ENCODE results near the gene CYREN.
"Not testable (repeated sequence)": the region's sequence is repeated elsewhere in the genome, so short reads cannot be mapped to it uniquely, and the experiment has no call there.

Gene CYREN

DNA sequence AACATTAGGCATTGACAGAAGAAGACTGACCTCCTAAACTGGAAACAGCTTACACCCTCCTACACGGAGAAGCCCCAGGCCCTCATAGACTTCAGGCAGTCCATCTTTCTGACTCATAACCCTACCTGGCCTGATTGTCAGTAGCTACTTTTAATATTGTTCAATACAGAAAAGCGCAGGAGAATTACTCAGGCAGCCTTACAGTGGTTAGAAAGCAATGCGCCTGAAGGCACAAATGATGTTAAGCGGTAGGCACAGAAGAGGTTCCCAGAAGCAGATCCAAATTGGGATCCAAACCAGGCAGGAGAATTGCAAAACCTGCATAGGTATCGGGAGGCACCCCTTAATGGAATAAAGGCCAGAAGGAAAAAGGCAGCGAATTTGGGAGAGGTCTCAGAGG is 5.4 kb upstream of the CYREN start:
- H3K36me3 Mint-ChIP-seq (ENCODE audit: low read depth): peaks cover 16% of the 10 kb centered on the region
- H3K27ac Mint-ChIP-seq: no peak overlapping the region
- peaks cover 6% of the 10 kb centered on the region for H3K4me1 Mint-ChIP-seq (ENCODE audit: low read depth)
- H3K4me3 Mint-ChIP-seq: no peak overlapping the region
- H3K27me3 Mint-ChIP-seq (ENCODE audit: low read depth): no peaks in the 10 kb centered on the region
- H3K9me3 Mint-ChIP-seq: peaks cover 18% of the 10 kb centered on the region

DNA sequence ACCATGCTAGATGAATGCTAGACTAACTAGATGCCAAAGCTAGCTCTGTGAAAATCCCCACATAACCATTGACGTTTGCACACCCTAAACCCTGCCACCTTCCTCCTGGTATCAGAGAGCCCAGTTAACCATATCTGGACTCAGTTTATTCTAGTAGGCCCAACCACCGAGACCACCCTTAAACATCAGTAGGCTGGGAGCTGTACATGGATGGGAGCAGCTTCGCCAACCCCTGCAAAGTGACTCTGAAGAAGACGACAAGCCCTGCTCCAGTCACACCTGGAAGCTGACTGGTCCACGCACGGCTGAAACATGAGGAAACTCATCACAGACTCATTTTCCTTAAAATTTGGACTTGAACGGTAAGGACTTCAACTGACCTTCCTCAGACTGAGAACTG is 4.4 kb upstream of the CYREN start:
- Mint-ChIP-seq H3K9me3 (peaks cover 9% of the 10 kb centered on the region), H3K4me3 (no peak overlapping the region), H3K36me3 (ENCODE audit: low read depth) (peaks cover 7% of the 10 kb centered on the region), H3K27ac (no peak overlapping the region), H3K27me3 (ENCODE audit: low read depth) (no peaks in the 10 kb centered on the region), H3K4me1 (ENCODE audit: low read depth) (peaks cover 6% of the 10 kb centered on the region)

DNA sequence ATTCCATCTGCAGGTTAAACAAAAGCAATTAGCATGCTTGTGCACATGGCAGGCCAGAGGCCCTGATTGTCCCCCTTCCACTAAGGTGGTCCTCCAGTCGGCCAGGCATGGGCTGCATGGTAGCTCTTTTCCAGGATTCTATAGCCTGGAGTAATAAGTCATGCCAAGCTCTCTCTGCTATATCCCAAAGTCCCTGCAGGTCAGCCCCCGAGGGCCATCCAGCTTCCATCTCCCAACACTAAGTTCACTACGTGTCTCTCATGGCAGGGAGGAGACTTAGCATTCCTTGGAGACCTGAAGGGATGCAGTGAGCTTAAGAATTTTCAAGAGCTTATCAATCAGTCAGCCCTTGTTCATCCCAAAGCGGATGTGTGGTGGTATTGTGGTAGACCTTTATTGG is 3.4 kb upstream of the CYREN start:
- peaks cover 16% of the 10 kb centered on the region for H3K4me1 Mint-ChIP-seq (ENCODE audit: low read depth)
- not testable (repeated sequence) for H3K4me3 Mint-ChIP-seq; H3K27me3 Mint-ChIP-seq (ENCODE audit: low read depth); H3K9me3 Mint-ChIP-seq; H3K27ac Mint-ChIP-seq; H3K36me3 Mint-ChIP-seq (ENCODE audit: low read depth)

DNA sequence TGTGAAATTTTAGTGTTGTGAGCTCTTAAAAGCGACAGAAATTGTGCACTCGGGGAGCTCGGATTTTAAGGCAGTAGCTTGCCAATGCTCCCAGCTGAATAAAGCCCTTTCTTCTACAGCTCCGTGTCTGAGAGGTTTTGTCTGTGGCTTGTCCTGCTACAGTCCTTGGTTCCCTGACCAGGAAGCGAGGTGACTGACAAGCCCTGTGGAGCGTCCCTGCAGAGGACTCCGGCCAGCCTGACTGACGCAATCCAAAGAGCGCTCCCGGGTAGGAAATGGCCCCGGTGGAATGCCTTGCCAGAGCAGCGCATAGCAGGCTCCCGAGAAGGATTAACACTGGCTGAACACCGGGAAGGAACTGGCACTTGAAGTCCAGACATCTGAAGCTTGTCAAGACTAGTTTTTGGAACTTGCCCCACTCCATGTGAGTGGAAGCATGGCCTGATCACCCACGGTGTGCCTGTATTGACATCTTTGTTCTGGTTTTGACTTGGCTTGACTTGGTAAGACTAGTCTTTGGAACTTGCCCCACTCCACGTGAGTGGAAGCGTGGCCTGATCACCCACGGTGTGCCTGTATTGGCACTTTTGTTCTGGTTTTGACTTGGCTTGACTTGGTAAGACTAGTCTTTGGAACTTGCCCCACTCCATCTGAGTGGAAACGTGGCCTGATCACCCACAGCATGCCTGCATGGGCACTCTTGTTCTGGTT is 1.2 kb upstream of the CYREN start:
- Mint-ChIP-seq H3K4me1 (ENCODE audit: low read depth) (peaks cover 37% of the 10 kb centered on the region), H3K27ac (peak overlapping the region; percentile 71), H3K4me3 (peak overlapping the region; percentile 46), H3K36me3 (ENCODE audit: low read depth) (peaks cover 20% of the 10 kb centered on the region)
- not testable (repeated sequence) for H3K27me3 Mint-ChIP-seq (ENCODE audit: low read depth); H3K9me3 Mint-ChIP-seq

DNA sequence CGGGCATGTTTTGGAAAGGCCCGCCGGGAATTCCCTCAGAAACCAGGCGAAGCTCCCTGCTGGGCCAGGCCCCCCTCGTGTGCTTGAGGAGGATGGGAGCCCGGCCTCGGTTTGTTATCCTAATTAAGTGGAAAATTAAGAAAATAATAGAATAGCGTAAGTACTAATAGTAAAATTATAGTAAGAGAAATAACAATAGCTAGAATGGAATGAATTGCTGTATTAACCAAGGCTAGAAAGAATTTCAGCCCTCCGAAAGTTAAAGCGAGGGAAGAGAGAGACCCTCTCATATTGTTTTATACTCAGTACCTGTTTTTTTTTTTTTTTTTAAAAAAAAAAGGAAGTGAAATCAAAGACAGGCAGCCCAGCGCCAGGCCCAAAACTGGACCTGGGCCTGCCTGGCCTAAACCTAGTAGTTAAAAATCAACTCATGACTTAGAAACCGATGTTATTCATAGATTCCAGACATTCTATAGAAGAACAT is 533 bp upstream of the CYREN start:
- H3K27ac Mint-ChIP-seq: peak overlapping the region; percentile 91
- not testable (repeated sequence) for H3K27me3 Mint-ChIP-seq (ENCODE audit: low read depth); H3K9me3 Mint-ChIP-seq
- H3K4me1 Mint-ChIP-seq (ENCODE audit: low read depth): peaks cover 40% of the 10 kb centered on the region
- H3K36me3 Mint-ChIP-seq (ENCODE audit: low read depth): peaks cover 20% of the 10 kb centered on the region
- peak overlapping the region; percentile 86 for H3K4me3 Mint-ChIP-seq

DNA sequence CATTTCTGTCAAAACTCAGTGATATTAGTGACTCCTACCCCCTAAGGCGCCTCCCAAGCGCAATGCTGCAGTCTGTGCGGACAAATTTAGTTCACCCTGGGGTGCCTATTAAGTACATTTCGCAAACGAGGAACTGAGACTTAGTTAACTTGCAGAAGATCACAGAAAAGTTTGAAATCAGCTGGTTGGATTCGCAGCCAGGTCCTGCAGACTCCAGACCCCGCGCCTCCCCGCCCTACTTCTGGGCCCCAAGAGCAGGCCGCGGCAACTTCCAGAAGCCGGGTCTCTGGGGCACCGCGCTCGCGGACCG is 588 bp downstream of the CYREN start:
- Mint-ChIP-seq H3K36me3 (ENCODE audit: low read depth) (peaks cover 23% of the 10 kb centered on the region), H3K27me3 (ENCODE audit: low read depth) (no peaks in the 10 kb centered on the region), H3K4me3 (peak overlapping the region; percentile 86), H3K9me3 (no peaks in the 10 kb centered on the region), H3K4me1 (ENCODE audit: low read depth) (peaks cover 40% of the 10 kb centered on the region), H3K27ac (peak overlapping the region; percentile 92)

DNA sequence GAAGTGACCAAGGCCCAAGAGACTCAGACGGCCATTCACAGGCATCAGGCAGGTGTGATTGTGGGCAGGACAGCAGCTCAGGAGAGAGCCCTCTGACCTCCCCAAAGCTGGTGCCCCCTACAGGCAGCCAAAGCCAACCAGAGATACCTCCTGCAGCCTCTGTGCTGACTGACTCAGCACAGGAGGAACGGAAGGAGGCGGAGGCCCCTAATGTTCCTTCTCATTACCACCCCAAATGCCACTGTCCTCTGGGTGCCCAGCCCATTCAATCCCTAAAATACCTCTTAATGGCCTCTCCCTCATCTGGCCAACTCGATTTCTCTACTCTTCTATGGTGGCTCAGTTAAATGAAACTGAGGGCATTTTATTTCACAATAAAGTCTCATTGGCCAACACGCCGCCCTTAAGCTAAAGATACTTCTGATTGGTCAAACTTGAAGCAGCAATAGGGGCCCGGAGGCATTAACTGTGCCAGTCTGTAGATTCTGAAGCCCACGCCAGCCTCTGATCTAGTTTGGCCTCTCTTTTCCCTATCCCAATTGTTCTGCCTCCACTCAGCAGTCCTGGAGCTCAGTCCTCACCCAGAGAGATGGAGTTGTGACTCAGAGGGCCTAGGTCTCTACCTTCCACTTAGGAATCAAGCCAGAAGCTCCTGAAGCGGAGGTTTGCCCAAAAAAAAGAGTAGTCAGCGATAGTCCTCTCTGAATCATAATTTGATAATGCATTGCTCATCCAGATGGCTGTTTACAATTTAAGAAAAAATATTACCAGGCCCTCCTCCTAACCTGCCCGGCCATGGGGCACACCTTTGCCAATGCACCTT is 1.2 kb downstream of the CYREN start:
- Mint-ChIP-seq H3K9me3 (no peaks in the 10 kb centered on the region), H3K4me1 (ENCODE audit: low read depth) (peaks cover 40% of the 10 kb centered on the region), H3K27ac (peak overlapping the region; percentile 92), H3K36me3 (ENCODE audit: low read depth) (peaks cover 22% of the 10 kb centered on the region), H3K4me3 (peak overlapping the region; percentile 86), H3K27me3 (ENCODE audit: low read depth) (no peaks in the 10 kb centered on the region)

DNA sequence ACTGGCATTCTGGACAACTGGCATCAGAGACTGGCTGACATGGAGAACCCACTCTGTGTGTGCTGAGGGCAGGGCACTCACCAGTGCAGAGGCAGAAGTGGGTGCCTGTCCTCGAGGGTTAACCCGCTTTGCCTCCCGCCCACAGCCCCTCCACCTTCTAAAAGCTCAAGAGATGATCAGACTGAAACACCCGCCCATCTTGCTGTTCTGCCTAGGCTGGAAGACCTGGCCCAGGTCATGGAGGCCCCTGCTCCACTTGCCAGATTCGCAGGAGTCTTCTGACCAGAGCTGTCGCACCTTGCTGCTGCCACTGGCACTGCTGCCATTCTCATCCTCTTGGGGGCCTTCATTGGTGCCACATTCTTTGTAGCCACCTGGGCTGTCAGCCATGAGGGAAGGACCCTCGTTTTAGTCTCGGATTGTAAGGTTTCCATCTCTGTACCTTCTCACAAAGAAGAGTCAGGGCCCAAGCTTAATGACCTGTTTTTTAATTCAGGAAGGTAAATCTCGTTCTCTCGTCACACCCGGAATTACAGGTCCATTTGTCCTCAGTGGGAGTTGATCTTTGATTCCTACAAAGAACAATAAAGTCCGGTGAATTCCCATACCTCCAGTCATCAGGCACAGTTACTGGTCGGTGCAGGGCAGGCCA is 1.9 kb downstream of the CYREN start:
- Mint-ChIP-seq H3K27ac (peak overlapping the region; percentile 92), H3K4me3 (peak overlapping the region; percentile 86), H3K4me1 (ENCODE audit: low read depth) (peaks cover 44% of the 10 kb centered on the region), H3K9me3 (no peaks in the 10 kb centered on the region), H3K27me3 (ENCODE audit: low read depth) (no peaks in the 10 kb centered on the region), H3K36me3 (ENCODE audit: low read depth) (peaks cover 24% of the 10 kb centered on the region)

DNA sequence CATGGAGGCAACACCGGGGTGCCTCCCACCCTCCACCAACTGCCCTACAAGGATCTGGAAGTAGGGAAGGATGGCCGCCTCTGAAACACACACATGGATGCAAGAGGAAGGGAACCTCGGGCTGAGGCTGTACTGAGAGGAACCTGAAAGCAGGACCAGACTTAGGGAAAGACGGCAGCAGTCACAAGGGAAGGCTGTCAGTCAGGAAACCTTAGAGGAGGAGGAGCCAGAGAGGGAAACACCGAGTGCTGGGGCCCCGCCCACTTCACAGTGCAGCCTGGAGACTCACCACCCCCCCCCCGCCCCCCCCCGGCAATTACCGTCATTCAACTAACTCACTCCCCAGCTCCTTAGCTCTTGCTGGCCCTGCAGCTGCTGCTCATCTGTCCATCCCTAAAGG is 2.5 kb downstream of the CYREN start:
- H3K36me3 Mint-ChIP-seq (ENCODE audit: low read depth): peaks cover 25% of the 10 kb centered on the region
- peak overlapping the region; percentile 18 for H3K4me3 Mint-ChIP-seq
- H3K4me1 Mint-ChIP-seq (ENCODE audit: low read depth): peaks cover 44% of the 10 kb centered on the region
- H3K27me3 Mint-ChIP-seq (ENCODE audit: low read depth): no peaks in the 10 kb centered on the region
- H3K9me3 Mint-ChIP-seq: no peaks in the 10 kb centered on the region
- H3K27ac Mint-ChIP-seq: peak overlapping the region; percentile 92

DNA sequence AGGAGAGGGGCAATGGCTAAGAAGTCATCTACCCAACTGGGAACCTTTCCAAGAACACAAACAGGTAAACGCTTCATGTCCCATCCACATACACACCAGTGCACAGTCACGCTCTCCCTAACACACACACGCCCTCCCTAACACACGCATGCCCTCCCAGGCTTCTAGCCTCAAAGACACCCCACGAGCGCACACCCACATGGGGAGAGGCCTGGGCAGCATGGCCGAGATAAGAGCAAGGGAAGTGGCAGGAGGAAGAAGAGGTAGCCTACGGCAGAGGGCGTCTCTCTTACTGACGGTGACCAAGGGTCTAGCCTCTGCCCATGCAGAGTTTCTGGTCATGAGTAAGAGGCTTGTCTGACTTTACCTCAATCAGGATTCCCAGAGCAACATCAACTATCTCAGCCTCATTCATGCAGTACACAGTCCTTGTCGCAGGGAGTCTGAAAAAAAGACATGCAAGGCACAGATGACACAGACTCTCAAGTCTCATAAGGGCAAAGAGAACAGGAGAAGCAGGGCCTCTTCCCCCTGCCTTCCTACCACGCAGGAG is 3.1 kb downstream of the CYREN start:
- Mint-ChIP-seq H3K4me1 (ENCODE audit: low read depth) (peaks cover 44% of the 10 kb centered on the region), H3K4me3 (peak overlapping the region; percentile 25), H3K27me3 (ENCODE audit: low read depth) (no peaks in the 10 kb centered on the region), H3K9me3 (peaks cover 2% of the 10 kb centered on the region), H3K36me3 (ENCODE audit: low read depth) (peaks cover 31% of the 10 kb centered on the region), H3K27ac (peak overlapping the region; percentile 31)

DNA sequence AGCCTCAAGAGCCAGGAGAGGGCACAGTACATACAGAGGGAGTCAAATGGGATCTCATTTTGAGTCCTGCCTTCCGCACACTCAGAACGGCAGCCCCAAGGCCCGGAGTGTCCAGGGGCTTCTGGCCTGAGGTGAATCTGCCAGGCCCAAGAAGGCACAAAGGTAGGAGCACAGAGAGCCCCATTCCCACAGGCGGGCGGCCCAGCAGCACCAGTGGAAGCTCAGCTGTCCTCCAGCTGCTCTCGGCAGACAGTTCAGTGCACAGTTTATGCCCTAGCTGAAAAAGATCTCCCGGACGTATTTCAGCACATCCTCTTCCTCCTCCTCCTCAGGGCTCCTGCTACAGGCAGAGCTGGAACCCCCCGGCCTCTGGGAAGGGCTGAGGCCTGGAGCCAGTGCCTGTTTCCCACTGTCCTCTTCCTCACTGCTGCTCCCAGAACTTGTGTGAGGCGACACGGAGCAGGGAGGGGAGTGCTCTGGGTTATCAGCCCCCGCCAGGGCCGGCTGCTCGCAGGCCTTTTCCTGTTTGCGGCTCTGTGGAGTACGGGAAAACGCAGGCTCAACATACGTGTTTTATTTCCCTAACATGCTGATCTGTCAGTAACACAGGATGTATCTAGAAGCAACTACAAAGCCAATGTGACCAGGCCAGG is 4.0 kb downstream of the CYREN start:
- Mint-ChIP-seq H3K4me1 (ENCODE audit: low read depth) (peaks cover 44% of the 10 kb centered on the region), H3K27me3 (ENCODE audit: low read depth) (no peaks in the 10 kb centered on the region), H3K36me3 (ENCODE audit: low read depth) (peaks cover 40% of the 10 kb centered on the region), H3K4me3 (peak overlapping the region; percentile 12), H3K9me3 (peaks cover 7% of the 10 kb centered on the region), H3K27ac (peak overlapping the region; percentile 57)

DNA sequence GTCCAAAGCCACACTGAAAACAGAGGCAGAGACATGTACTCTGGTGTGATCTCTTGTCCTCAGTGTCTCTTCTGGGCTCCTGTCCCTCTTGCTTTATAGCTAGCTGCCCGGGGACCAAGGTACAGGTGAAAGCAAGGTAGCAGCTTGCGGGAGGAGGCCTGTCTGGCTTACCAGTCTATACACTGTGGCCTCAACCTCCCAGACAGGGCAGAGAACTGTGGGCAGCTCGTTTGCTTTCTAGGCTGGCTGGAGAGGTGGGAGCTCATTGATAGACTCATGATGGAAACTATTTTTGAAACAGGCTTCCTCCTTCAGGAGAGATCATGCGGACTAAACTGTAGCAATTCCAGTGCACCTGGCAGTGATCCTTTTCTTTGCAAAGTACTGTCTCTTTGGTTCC is 4.6 kb downstream of the CYREN start:
- H3K9me3 Mint-ChIP-seq: peaks cover 7% of the 10 kb centered on the region
- no peaks in the 10 kb centered on the region for H3K27me3 Mint-ChIP-seq (ENCODE audit: low read depth)
- H3K4me1 Mint-ChIP-seq (ENCODE audit: low read depth): peaks cover 43% of the 10 kb centered on the region
- no peak overlapping the region for H3K4me3 Mint-ChIP-seq
- peak overlapping the region; percentile 45 for H3K27ac Mint-ChIP-seq
- peaks cover 45% of the 10 kb centered on the region for H3K36me3 Mint-ChIP-seq (ENCODE audit: low read depth)

DNA sequence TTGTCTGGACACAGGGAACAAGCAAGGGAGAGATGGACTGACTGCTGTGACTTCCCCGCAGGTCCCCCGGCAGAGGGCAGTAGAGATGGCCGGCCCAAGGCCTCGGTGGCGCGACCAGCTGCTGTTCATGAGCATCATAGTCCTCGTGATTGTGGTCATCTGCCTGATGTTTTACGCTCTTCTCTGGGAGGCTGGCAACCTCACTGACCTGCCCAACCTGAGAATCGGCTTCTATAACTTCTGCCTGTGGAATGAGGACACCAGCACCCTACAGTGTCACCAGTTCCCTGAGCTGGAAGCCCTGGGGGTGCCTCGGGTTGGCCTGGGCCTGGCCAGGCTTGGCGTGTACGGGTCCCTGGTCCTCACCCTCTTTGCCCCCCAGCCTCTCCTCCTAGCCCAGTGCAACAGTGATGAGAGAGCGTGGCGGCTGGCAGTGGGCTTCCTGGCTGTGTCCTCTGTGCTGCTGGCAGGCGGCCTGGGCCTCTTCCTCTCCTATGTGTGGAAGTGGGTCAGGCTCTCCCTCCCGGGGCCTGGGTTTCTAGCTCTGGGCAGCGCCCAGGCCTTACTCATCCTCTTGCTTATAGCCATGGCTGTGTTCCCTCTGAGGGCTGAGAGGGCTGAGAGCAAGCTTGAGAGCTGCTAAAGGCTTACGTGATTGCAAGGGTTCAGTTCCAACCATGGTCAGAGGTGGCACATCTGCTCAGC is 6.0 kb downstream of the CYREN start:
- peaks cover 50% of the 10 kb centered on the region for H3K4me1 Mint-ChIP-seq (ENCODE audit: low read depth)
- peaks cover 7% of the 10 kb centered on the region for H3K9me3 Mint-ChIP-seq
- H3K4me3 Mint-ChIP-seq: no peak overlapping the region
- H3K27me3 Mint-ChIP-seq (ENCODE audit: low read depth): no peaks in the 10 kb centered on the region
- H3K27ac Mint-ChIP-seq: no peak overlapping the region
- peaks cover 53% of the 10 kb centered on the region for H3K36me3 Mint-ChIP-seq (ENCODE audit: low read depth)
